Right lobe of liver (tissue), 6 donors: Measurements from ENCODE around the gene ANKRD53. TPM values are rescaled to one million over a fixed set of nuclear protein-coding genes. Genes with fewer than 3 reads are reported as not detected.

Experiments
- ATAC-seq, 4 donors: fragments of 200-7000 bp; cut with Tn5 transposase; one replicate each; pipeline ENCODE4 v1.9.1; 2020; ENCODE audit warnings: mild to moderate bottlenecking in 4 of 4, moderate library complexity in 4 of 4
- DNase-seq, 3 donors: peaks; one replicate each; pipeline ENCODE4 v3.0.0-alpha.2; 2020
- H3K27ac ChIP-seq, 3 donors: fragments of 200-600 bp; one replicate each; pipeline ENCODE4 v1.8.0; 2022
- H3K27me3 ChIP-seq, 2 donors: fragments of 200-600 bp; one replicate each; pipeline ENCODE4 v1.8.0; 2022
- H3K36me3 ChIP-seq, 4 donors: fragments of 200-600 bp; sonication (generic) in 1 of 4; one replicate each; pipeline versions ENCODE4 v1.5.1 to v1.8.0; 2017 to 2022; ENCODE audit warnings: control low read depth in 1 of 4
- H3K4me1 ChIP-seq, 4 donors: fragments of 200-600 bp; sonication (generic) in 1 of 4; one replicate each; pipeline versions ENCODE4 v1.5.1 to v1.8.0; 2017 to 2022; ENCODE audit warnings: control low read depth in 1 of 4
- H3K4me3 ChIP-seq, 3 donors: fragments of 200-600 bp; one replicate each; pipeline ENCODE4 v1.8.0; 2022
- H3K9me3 ChIP-seq, 4 donors: fragments of 200-600 bp; sonication (generic) in 1 of 4; one replicate each; pipeline versions ENCODE4 v1.5.1 to v1.8.0; 2017 to 2022; ENCODE audit warnings: control low read depth in 1 of 4
- POLR2A ChIP-seq: fragments of 450-650 bp; IDR thresholded peaks from one replicate; pipeline ENCODE4 v1.6.1; 2017; ENCODE audit warnings: antibody characterized with exemption, mild to moderate bottlenecking
- whole genome bisulfite sequencing: methylation state at CpG from one replicate; pipeline ENCODE4 v1.1.6; 2018; ENCODE audit warnings: low coverage, low lambda C conversion rate; ENCODE audit not compliant: insufficient coverage; ENCODE audit errors: missing lambda C conversion rate; 5-methylcytosine and 5-hydroxymethylcytosine counted together
- intact Hi-C, 2 donors: fragments of 100-400 bp; cut with DNase I; formaldehyde crosslinking; loops; one replicate each; pipeline versions ENCODE4 v1.11.2 to v1.14.1; 2022
- total RNA-seq, 6 experiments: library from RNA; depleted of rRNA in 2 of 6; stranded (reverse); fragments of >200 nt in 2 of 6; fragmentation: NEBNext Ultra II Directional in 3 of 6; extraction: Animal tissue kit (Norgen Biotek cat#: 25700) in 3 of 6; gene quantifications; one replicate each; pipeline versions ENCODE4 v1.1.0 to v1.2.4, GENCODE V29; 2016 to 2023
- TF ChIP-seq, protein P1 (sequence below), 4 donors: fragments of 200-600 bp in 3 of 4; fragments of 450-650 bp in 1 of 4; IDR thresholded peaks; one replicate each; pipeline versions ENCODE4 v1.5.1 to v1.8.0; 2016 to 2022; ENCODE audit warnings: antibody characterized with exemption in 4 of 4, mild to moderate bottlenecking in 2 of 4
- donor health status: DM: no; HTN: yes; CAD: no.
- donor health status: DM: no; HTN: no; CAD: no.
- donor health status: DM: no; HTN: no; CAD: no.
- donor health status: DM: no; HTN: yes; CAD: no.
- donor health status: DM: no; HTN: yes; CAD: no.

The ANKRD53 gene
- total RNA-seq, 6 experiments from 2014 or later, result 0.25 to 0.93 (median 0.50) TPM; not detected in 1

DNA sequence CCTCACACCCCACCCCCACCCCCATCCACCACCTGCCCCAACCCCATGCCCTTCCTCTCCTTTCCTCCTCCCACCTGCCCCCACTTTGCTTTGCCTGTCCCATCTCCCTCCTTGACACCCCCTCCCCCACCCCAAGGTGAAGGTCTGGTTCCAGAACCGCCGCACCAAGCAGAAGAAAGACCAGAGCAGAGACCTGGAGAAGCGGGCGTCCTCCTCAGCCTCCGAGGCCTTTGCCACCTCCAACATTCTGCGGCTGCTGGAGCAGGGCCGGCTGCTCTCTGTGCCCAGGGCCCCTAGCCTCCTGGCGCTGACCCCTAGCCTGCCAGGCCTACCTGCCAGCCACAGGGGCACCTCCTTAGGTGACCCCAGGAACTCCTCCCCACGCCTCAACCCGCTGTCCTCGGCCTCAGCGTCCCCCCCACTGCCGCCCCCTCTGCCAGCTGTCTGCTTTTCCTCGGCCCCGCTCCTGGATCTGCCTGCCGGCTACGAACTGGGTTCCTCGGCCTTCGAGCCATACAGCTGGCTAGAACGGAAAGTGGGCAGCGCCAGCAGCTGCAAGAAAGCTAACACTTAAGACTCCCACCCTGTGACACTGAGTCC, 45.7 kb upstream of the ANKRD53 start:
- no peaks in the 10 kb centered on the region for H3K4me1 ChIP-seq
- DNase-seq (peak in 1 of 3 donors; percentile 41), ATAC-seq (no peak)
- H3K27me3 ChIP-seq, result no peaks in the 10 kb centered on the region
- intact Hi-C loops, result no loop called here
- TF ChIP-seq, protein P1, sequence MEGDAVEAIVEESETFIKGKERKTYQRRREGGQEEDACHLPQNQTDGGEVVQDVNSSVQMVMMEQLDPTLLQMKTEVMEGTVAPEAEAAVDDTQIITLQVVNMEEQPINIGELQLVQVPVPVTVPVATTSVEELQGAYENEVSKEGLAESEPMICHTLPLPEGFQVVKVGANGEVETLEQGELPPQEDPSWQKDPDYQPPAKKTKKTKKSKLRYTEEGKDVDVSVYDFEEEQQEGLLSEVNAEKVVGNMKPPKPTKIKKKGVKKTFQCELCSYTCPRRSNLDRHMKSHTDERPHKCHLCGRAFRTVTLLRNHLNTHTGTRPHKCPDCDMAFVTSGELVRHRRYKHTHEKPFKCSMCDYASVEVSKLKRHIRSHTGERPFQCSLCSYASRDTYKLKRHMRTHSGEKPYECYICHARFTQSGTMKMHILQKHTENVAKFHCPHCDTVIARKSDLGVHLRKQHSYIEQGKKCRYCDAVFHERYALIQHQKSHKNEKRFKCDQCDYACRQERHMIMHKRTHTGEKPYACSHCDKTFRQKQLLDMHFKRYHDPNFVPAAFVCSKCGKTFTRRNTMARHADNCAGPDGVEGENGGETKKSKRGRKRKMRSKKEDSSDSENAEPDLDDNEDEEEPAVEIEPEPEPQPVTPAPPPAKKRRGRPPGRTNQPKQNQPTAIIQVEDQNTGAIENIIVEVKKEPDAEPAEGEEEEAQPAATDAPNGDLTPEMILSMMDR (IDR thresholded peaks at IDR 0.05), result no peak
- TF ChIP-seq POLR2A, result no peak
- no peak overlapping the region for H3K4me3 ChIP-seq
- H3K36me3 ChIP-seq, result no peaks in the 10 kb centered on the region
- WGBS, result 96% methylated on average over 5 of the region's 21 CpGs
- no peaks in the 10 kb centered on the region for H3K9me3 ChIP-seq
- H3K27ac ChIP-seq, result no peak overlapping the region

DNA sequence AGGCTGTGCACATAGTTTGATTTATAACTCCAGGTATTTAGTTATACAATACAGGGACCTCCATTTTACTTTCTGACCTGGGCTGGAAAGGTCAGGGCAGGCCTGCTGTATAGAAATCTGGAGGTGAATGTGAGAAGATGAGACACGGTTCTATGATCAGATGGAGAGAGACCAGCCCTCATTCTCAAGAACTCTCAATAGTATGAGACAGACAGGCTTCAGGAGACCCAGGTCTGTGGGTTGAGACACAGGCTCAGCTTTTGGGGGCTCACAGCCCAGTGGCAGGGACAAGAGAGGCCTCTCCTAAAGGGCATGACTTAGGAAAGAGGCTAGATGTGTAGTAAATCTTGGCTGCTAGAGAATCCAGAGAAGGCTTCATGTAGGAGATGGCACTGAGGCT, 43.4 kb upstream of the ANKRD53 start:
- DNase-seq (peak in 1 of 3 donors; percentile 12), ATAC-seq (no peak)
- H3K36me3 ChIP-seq, result no peaks in the 10 kb centered on the region
- no peak overlapping the region for H3K4me3 ChIP-seq
- no peaks in the 10 kb centered on the region for H3K4me1 ChIP-seq
- H3K9me3 ChIP-seq, result no peaks in the 10 kb centered on the region
- 50% methylated on average over 1 of the region's 1 CpG for WGBS
- TF ChIP-seq, protein P1 (IDR thresholded peaks at IDR 0.05), result no peak
- no peak for TF ChIP-seq POLR2A
- no peaks in the 10 kb centered on the region for H3K27me3 ChIP-seq
- H3K27ac ChIP-seq, result no peak overlapping the region
- intact Hi-C loops, result no loop called here

DNA sequence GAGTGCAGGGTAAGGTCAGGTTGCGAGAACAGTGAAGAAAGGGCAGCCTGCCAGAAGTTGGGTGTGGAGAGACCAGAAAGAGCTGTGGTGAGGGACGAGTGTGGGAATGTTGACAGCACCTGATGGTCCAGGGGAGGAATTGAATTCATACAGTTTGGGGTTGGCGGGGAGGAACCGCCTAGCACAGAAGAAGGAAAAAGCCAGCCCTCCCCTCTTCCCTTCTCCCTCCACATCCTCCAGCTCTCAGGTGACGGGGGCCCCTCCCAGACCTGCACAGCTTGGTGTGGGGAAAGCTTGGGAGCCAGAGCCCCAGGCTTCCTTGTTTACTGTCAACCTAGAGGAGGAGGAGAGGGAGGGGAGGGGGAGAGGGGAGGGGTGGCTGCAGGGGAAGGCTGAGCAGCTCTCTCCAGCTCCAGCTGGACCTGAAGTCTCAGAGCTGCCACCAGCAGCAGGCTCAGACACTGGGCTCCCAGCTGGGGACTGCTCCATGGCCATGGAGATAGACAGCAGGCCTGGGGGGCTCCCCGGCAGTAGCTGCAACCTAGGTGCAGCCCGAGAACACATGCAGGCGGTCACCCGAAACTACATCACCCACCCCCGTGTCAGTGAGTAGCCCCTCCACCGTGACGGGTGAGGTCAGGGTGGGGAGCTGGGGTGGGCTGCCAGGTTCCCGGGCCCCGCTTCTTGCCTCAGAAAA, 42.8 kb upstream of the ANKRD53 start, which contains the start of gene ATP6V1B1:
ATP6V1B1 (plus strand) TSS at position 433 of the 697 bp plus-strand sequence; CDS start at position 488, 55 bp downstream.
- WGBS, result 35% methylated on average over 6 of the region's 14 CpGs
- intact Hi-C loops, result no loop called here
- Histone ChIP-seq H3K4me1 (no peaks in the 10 kb centered on the region), H3K36me3 (no peaks in the 10 kb centered on the region), H3K4me3 (no peak within 1 kb of the TSS), H3K27me3 (no peaks in the 10 kb centered on the region), H3K9me3 (no peaks in the 10 kb centered on the region), H3K27ac (no peak within 1 kb of the TSS)
- peak in 2 of 3 donors; percentile 34 to 35 for DNase-seq
- no peak for TF ChIP-seq POLR2A
- TF ChIP-seq, protein P1 (IDR thresholded peaks at IDR 0.05), result no peak
- no peak for ATAC-seq

DNA sequence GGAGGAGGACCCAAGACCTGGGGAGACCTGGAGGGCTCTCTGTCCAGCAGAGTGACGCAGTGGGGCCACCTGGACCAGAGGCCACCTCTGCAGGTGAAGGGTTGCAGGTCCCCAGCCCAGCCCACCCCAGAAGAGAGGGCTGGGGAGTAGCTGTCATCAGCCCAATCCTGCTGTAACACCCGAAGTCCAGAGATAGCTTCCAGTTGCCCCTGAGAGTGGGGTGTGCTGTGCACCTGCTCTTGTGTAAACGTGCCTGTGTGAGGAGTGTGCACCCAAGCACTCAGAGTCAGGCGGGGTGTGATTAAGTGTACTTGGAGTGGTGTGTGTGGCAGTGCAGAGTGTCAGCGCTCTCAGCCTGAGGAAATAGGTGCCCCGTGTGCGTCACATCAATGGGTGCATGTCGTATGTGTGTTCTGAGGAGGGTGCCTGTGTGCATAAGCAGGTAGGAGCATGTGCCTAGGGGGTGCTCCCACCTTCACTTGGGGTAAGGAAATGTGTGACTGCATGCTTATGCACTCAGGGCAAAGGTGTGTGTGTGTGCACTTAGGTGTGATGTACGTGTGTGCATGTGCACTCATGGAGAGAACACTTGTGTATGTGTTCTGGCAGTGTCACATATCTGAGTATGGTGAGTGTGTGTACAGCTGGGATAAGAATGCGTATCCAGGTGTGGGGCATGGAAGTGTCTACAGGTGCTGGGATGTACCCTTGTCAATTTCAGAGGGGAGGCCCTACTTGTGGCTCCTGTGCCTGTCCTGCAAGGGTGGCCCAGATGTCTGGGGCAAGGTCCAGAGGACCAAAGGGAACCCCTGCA, 42.1 kb upstream of the ANKRD53 start:
- no peak overlapping the region for H3K4me3 ChIP-seq
- 64% methylated on average over 10 of the region's 10 CpGs for WGBS
- no peaks in the 10 kb centered on the region for H3K36me3 ChIP-seq
- H3K9me3 ChIP-seq, result no peaks in the 10 kb centered on the region
- no peaks in the 10 kb centered on the region for H3K4me1 ChIP-seq
- intact Hi-C loops, result no loop called here
- H3K27me3 ChIP-seq, result no peaks in the 10 kb centered on the region
- ATAC-seq (no peak), DNase-seq (peak in 2 of 3 donors; percentile 11 to 20)
- TF ChIP-seq, protein P1 (IDR thresholded peaks at IDR 0.05), result no peak
- no peak for TF ChIP-seq POLR2A
- H3K27ac ChIP-seq, result no peak overlapping the region
